ENCODE results near the gene FUT1.

Gene FUT1

GRCh38 chr19:48705431-48705830, 47.0 kb downstream of the FUT1 start:
- H3K4me1 ChIP-seq (ENCODE audit: insufficient read depth, low read length, poor library complexity, severe bottlenecking), result no peaks in the 10 kb centered on the region
- H4K20me1 ChIP-seq (ENCODE audit: insufficient read depth, low read length, poor library complexity, severe bottlenecking), result no peaks in the 10 kb centered on the region
- H3K9me3 ChIP-seq (ENCODE audit: insufficient read depth, low read depth, low read length), result no peaks in the 10 kb centered on the region
- H2AFZ ChIP-seq (ENCODE audit: low read length), result no peak overlapping the region
- H3K4me3 ChIP-seq (ENCODE audit: low read length, poor library complexity, severe bottlenecking), result no peak overlapping the region
- no peaks in the 10 kb centered on the region for H3K9me2 ChIP-seq (replicated peaks; ENCODE audit: low read depth, low read length)
- TF ChIP-seq CTCF (conservative IDR thresholded peaks at IDR 0.05; ENCODE audit: low read length) (no peak), EZH2phosphoT487 (IDR thresholded peaks at IDR 0.05; ENCODE audit: borderline replicate concordance) (no peak)
- no peaks in the 10 kb centered on the region for H3K36me3 ChIP-seq (ENCODE audit: insufficient read depth, low read length)
- H3K79me2 ChIP-seq (ENCODE audit: insufficient read depth, low read length), result no peaks in the 10 kb centered on the region
- H3F3A ChIP-seq (ENCODE audit: low read depth), result no peaks in the 10 kb centered on the region
- H3K27me3 ChIP-seq (ENCODE audit: insufficient read depth, low read length, poor library complexity, severe bottlenecking), result no peaks in the 10 kb centered on the region
- H3K9ac ChIP-seq (ENCODE audit: low read depth, low read length, poor library complexity, severe bottlenecking), result no peak overlapping the region
- H3K4me2 ChIP-seq (ENCODE audit: low read depth, low read length, poor library complexity, severe bottlenecking), result no peak overlapping the region

GRCh38 chr19:48703316-48703715, 49.1 kb downstream of the FUT1 start:
- Histone ChIP-seq H3K79me2 (ENCODE audit: insufficient read depth, low read length) (no peaks in the 10 kb centered on the region), H2AFZ (ENCODE audit: low read length) (no peak overlapping the region), H3K4me2 (ENCODE audit: low read depth, low read length, poor library complexity, severe bottlenecking) (no peak overlapping the region), H3K9me2 (replicated peaks; ENCODE audit: low read depth, low read length) (no peaks in the 10 kb centered on the region), H3F3A (ENCODE audit: low read depth) (no peaks in the 10 kb centered on the region), H4K20me1 (ENCODE audit: insufficient read depth, low read length, poor library complexity, severe bottlenecking) (no peaks in the 10 kb centered on the region), H3K4me1 (ENCODE audit: insufficient read depth, low read length, poor library complexity, severe bottlenecking) (no peaks in the 10 kb centered on the region), H3K9ac (ENCODE audit: low read depth, low read length, poor library complexity, severe bottlenecking) (no peak overlapping the region), H3K36me3 (ENCODE audit: insufficient read depth, low read length) (no peaks in the 10 kb centered on the region), H3K4me3 (ENCODE audit: low read length, poor library complexity, severe bottlenecking) (no peak overlapping the region), H3K27me3 (ENCODE audit: insufficient read depth, low read length, poor library complexity, severe bottlenecking) (no peaks in the 10 kb centered on the region), H3K9me3 (ENCODE audit: insufficient read depth, low read depth, low read length) (no peaks in the 10 kb centered on the region)
- TF ChIP-seq EZH2phosphoT487 (IDR thresholded peaks at IDR 0.05; ENCODE audit: borderline replicate concordance), result no peak
- no peak for TF ChIP-seq CTCF (conservative IDR thresholded peaks at IDR 0.05; ENCODE audit: low read length)

GRCh38 chr19:48702701-48703100, 49.7 kb downstream of the FUT1 start:
- H3K4me3 ChIP-seq (ENCODE audit: low read length, poor library complexity, severe bottlenecking), result no peak overlapping the region
- no peaks in the 10 kb centered on the region for H3K9me3 ChIP-seq (ENCODE audit: insufficient read depth, low read depth, low read length)
- no peak overlapping the region for H3K9ac ChIP-seq (ENCODE audit: low read depth, low read length, poor library complexity, severe bottlenecking)
- no peaks in the 10 kb centered on the region for H3K4me1 ChIP-seq (ENCODE audit: insufficient read depth, low read length, poor library complexity, severe bottlenecking)
- no peaks in the 10 kb centered on the region for H3K9me2 ChIP-seq (replicated peaks; ENCODE audit: low read depth, low read length)
- H3K36me3 ChIP-seq (ENCODE audit: insufficient read depth, low read length), result no peaks in the 10 kb centered on the region
- no peaks in the 10 kb centered on the region for H3K79me2 ChIP-seq (ENCODE audit: insufficient read depth, low read length)
- TF ChIP-seq CTCF (conservative IDR thresholded peaks at IDR 0.05; ENCODE audit: low read length) (no peak), EZH2phosphoT487 (IDR thresholded peaks at IDR 0.05; ENCODE audit: borderline replicate concordance) (no peak)
- no peak overlapping the region for H2AFZ ChIP-seq (ENCODE audit: low read length)
- H4K20me1 ChIP-seq (ENCODE audit: insufficient read depth, low read length, poor library complexity, severe bottlenecking), result no peaks in the 10 kb centered on the region
- no peaks in the 10 kb centered on the region for H3F3A ChIP-seq (ENCODE audit: low read depth)
- H3K27me3 ChIP-seq (ENCODE audit: insufficient read depth, low read length, poor library complexity, severe bottlenecking), result no peaks in the 10 kb centered on the region
- H3K4me2 ChIP-seq (ENCODE audit: low read depth, low read length, poor library complexity, severe bottlenecking), result no peak overlapping the region

All from Loucy (cell line).